ENCODE data around the gene ATP9B. TPM values are rescaled to one million over a fixed set of nuclear protein-coding genes. Genes with fewer than 3 reads are reported as not detected.

The ATP9B gene
- total RNA-seq, 1 donor from 2014 or later: 12.6 TPM

DNA sequence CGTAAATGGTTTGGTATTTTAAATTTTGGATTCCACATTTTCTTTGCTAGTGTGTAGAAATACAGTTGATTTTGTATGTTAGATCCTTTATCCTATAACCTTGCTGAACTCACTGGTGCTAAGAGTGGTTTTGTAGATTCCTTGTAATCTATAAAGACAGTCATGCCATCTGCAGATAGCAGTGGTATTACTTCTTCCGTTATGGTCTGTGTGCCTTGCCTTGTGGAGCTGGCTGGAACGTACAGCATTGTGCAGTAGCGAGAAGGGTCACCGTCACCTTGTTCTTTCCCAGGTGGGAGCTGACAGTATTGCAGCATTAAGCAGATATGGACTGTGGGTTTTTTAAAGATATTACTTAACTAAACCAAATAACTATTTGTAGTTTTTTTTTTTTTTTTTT is 33.7 kb downstream of the ATP9B start:
- H3K27me3 Mint-ChIP-seq (ENCODE audit: low read depth, unreplicated experiment): no peaks in the 10 kb centered on the region
- H3K36me3 Mint-ChIP-seq (ENCODE audit: low read depth, unreplicated experiment): no peaks in the 10 kb centered on the region
- H3K79me2 ChIP-seq (ENCODE audit: insufficient read depth, low read length): peaks cover 24% of the 10 kb centered on the region
- no peaks in the 10 kb centered on the region for H3K4me1 Mint-ChIP-seq (ENCODE audit: low read depth, unreplicated experiment)
- no peak overlapping the region for H3K27ac ChIP-seq (ENCODE audit: low read depth, low read length)
- H3K27me3 ChIP-seq (ENCODE audit: insufficient read depth, low read length): no peaks in the 10 kb centered on the region
- TF ChIP-seq, protein P1, sequence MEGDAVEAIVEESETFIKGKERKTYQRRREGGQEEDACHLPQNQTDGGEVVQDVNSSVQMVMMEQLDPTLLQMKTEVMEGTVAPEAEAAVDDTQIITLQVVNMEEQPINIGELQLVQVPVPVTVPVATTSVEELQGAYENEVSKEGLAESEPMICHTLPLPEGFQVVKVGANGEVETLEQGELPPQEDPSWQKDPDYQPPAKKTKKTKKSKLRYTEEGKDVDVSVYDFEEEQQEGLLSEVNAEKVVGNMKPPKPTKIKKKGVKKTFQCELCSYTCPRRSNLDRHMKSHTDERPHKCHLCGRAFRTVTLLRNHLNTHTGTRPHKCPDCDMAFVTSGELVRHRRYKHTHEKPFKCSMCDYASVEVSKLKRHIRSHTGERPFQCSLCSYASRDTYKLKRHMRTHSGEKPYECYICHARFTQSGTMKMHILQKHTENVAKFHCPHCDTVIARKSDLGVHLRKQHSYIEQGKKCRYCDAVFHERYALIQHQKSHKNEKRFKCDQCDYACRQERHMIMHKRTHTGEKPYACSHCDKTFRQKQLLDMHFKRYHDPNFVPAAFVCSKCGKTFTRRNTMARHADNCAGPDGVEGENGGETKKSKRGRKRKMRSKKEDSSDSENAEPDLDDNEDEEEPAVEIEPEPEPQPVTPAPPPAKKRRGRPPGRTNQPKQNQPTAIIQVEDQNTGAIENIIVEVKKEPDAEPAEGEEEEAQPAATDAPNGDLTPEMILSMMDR (IDR thresholded peaks at IDR 0.05; ENCODE audit: insufficient read depth, low read depth, low read length): no peak
- no peak for TF ChIP-seq EZH2 (IDR thresholded peaks at IDR 0.05; ENCODE audit: insufficient read depth, low read length)
- H3K9me3 ChIP-seq (ENCODE audit: insufficient read depth, low read depth, low read length): no peaks in the 10 kb centered on the region
- H4K20me1 ChIP-seq (ENCODE audit: insufficient read depth, low read length): peaks cover 15% of the 10 kb centered on the region
- no peaks in the 10 kb centered on the region for H3K9me3 Mint-ChIP-seq (ENCODE audit: unreplicated experiment)
- FAIRE-seq (no peak), DNase-seq (ENCODE audit: low read depth) (no peak)
- no peaks in the 10 kb centered on the region for H3K36me3 ChIP-seq (ENCODE audit: insufficient read depth, low read length)
- H3K4me2 ChIP-seq (ENCODE audit: low read length): no peak overlapping the region
- no peak overlapping the region for H2AFZ ChIP-seq (ENCODE audit: low read depth, low read length)
- H3K4me3 Mint-ChIP-seq (ENCODE audit: unreplicated experiment): no peak overlapping the region
- H3K4me3 ChIP-seq (ENCODE audit: insufficient read depth, low read depth, low read length): no peak overlapping the region
- no peak overlapping the region for H3K27ac Mint-ChIP-seq (ENCODE audit: unreplicated experiment)
- H3K9ac ChIP-seq (ENCODE audit: low read length): no peak overlapping the region
- no peaks in the 10 kb centered on the region for H3K4me1 ChIP-seq (ENCODE audit: insufficient read depth, low read length)

DNA sequence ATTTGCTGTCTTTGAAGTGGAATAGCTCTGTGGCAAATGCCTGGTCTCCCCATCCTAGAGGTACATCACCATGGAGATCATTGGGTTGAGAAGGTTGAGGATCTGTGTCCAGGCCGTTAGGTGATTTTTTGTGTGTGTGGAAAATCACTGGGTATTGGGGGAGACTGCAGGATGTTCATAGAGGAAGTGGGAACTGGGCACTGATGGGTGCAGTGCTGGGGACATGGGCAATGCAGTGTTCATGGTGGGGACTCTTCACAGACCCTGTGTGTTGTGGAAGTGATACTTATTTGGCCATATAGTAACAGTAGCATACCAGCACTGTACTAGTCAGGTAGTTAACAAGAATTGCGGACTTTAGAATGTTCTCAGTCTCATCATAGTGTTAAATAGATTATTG is 34.9 kb downstream of the ATP9B start:
- no peak for FAIRE-seq
- no peaks in the 10 kb centered on the region for H3K36me3 ChIP-seq (ENCODE audit: insufficient read depth, low read length)
- Mint-ChIP-seq H3K27me3 (ENCODE audit: low read depth, unreplicated experiment) (no peaks in the 10 kb centered on the region), H3K36me3 (ENCODE audit: low read depth, unreplicated experiment) (no peaks in the 10 kb centered on the region), H3K4me1 (ENCODE audit: low read depth, unreplicated experiment) (no peaks in the 10 kb centered on the region), H3K9me3 (ENCODE audit: unreplicated experiment) (no peaks in the 10 kb centered on the region), H3K27ac (ENCODE audit: unreplicated experiment) (no peak overlapping the region), H3K4me3 (ENCODE audit: unreplicated experiment) (no peak overlapping the region)
- H3K9me3 ChIP-seq (ENCODE audit: insufficient read depth, low read depth, low read length): no peaks in the 10 kb centered on the region
- H3K27me3 ChIP-seq (ENCODE audit: insufficient read depth, low read length): no peaks in the 10 kb centered on the region
- TF ChIP-seq EZH2 (IDR thresholded peaks at IDR 0.05; ENCODE audit: insufficient read depth, low read length): no peak
- TF ChIP-seq, protein P1 (IDR thresholded peaks at IDR 0.05; ENCODE audit: insufficient read depth, low read depth, low read length): no peak
- H3K4me1 ChIP-seq (ENCODE audit: insufficient read depth, low read length): no peaks in the 10 kb centered on the region
- peaks cover 16% of the 10 kb centered on the region for H4K20me1 ChIP-seq (ENCODE audit: insufficient read depth, low read length)
- no peak overlapping the region for H3K4me2 ChIP-seq (ENCODE audit: low read length)
- peaks cover 24% of the 10 kb centered on the region for H3K79me2 ChIP-seq (ENCODE audit: insufficient read depth, low read length)
- no peak overlapping the region for H3K9ac ChIP-seq (ENCODE audit: low read length)
- no peak overlapping the region for H3K27ac ChIP-seq (ENCODE audit: low read depth, low read length)
- DNase-seq (ENCODE audit: low read depth): no peak
- no peak overlapping the region for H3K4me3 ChIP-seq (ENCODE audit: insufficient read depth, low read depth, low read length)
- no peak overlapping the region for H2AFZ ChIP-seq (ENCODE audit: low read depth, low read length)

DNA sequence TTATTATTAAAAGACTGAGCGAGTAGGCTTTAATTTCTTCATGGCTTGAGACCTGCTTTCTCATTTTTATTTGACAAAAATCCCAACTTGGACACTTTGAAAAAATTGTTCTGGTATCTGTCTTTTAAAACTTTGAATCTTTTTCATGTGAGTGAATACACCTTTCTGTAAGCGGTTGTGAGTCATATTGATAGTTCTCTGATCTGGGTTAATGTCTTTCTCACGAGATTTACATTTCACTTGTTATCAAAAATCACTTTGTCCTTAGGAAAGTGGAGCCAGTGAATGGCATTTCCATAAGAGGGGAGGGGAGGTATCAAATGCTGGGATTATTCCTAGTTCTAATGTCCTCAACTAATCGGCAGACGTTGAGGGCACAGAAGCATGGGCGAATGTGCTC is 36.3 kb downstream of the ATP9B start:
- Histone ChIP-seq H3K79me2 (ENCODE audit: insufficient read depth, low read length) (peaks cover 24% of the 10 kb centered on the region), H3K27ac (ENCODE audit: low read depth, low read length) (no peak overlapping the region), H4K20me1 (ENCODE audit: insufficient read depth, low read length) (peaks cover 16% of the 10 kb centered on the region), H3K9ac (ENCODE audit: low read length) (no peak overlapping the region), H3K36me3 (ENCODE audit: insufficient read depth, low read length) (no peaks in the 10 kb centered on the region), H2AFZ (ENCODE audit: low read depth, low read length) (no peak overlapping the region), H3K4me3 (ENCODE audit: insufficient read depth, low read depth, low read length) (no peak overlapping the region), H3K4me1 (ENCODE audit: insufficient read depth, low read length) (no peaks in the 10 kb centered on the region), H3K4me2 (ENCODE audit: low read length) (no peak overlapping the region), H3K27me3 (ENCODE audit: insufficient read depth, low read length) (no peaks in the 10 kb centered on the region), H3K9me3 (ENCODE audit: insufficient read depth, low read depth, low read length) (no peaks in the 10 kb centered on the region)
- DNase-seq (ENCODE audit: low read depth) (no peak), FAIRE-seq (no peak)
- Mint-ChIP-seq H3K27ac (ENCODE audit: unreplicated experiment) (no peak overlapping the region), H3K27me3 (ENCODE audit: low read depth, unreplicated experiment) (no peaks in the 10 kb centered on the region), H3K9me3 (ENCODE audit: unreplicated experiment) (no peaks in the 10 kb centered on the region), H3K36me3 (ENCODE audit: low read depth, unreplicated experiment) (no peaks in the 10 kb centered on the region), H3K4me3 (ENCODE audit: unreplicated experiment) (no peak overlapping the region), H3K4me1 (ENCODE audit: low read depth, unreplicated experiment) (no peaks in the 10 kb centered on the region)
- no peak for TF ChIP-seq EZH2 (IDR thresholded peaks at IDR 0.05; ENCODE audit: insufficient read depth, low read length)
- TF ChIP-seq, protein P1 (IDR thresholded peaks at IDR 0.05; ENCODE audit: insufficient read depth, low read depth, low read length): no peak

Measured in astrocyte (in vitro differentiated cells and primary cell).